Progenitor cell of endocrine pancreas (in vitro differentiated cells): ENCODE data around the gene MOBP. TPM values are rescaled to one million over a fixed set of nuclear protein-coding genes. Genes with fewer than 3 reads are reported as not detected.

Source experiments
- DNase-seq: peaks from one replicate; pipeline ENCODE4 v3.0.0; 2021; ENCODE audit warnings: low spot score; ENCODE audit not compliant: unreplicated experiment
- H3K27ac Mint-ChIP-seq: 2 replicates; pipeline ENCODE4 v1.8.0; 2021; ENCODE audit warnings: mild to moderate bottlenecking, moderate library complexity, mixed read lengths
- H3K27me3 Mint-ChIP-seq: 2 replicates; pipeline ENCODE4 v1.8.0; 2021; ENCODE audit warnings: mixed read lengths
- H3K36me3 Mint-ChIP-seq: 2 replicates; pipeline ENCODE4 v1.8.0; 2022; ENCODE audit warnings: mixed read lengths; ENCODE audit not compliant: insufficient read depth
- H3K4me1 Mint-ChIP-seq: 2 replicates; pipeline ENCODE4 v1.8.0; 2021; ENCODE audit warnings: low read depth, mixed read lengths
- H3K4me3 Mint-ChIP-seq: 2 replicates; pipeline ENCODE4 v1.8.0; 2021; ENCODE audit warnings: low read depth, mild to moderate bottlenecking, moderate library complexity, mixed read lengths
- H3K9me3 Mint-ChIP-seq: 2 replicates; pipeline ENCODE4 v1.8.0; 2021; ENCODE audit warnings: low read depth, mixed read lengths
- CTCF ChIP-seq: fragments of 200-600 bp; sonication (generic); IDR thresholded peaks from one replicate; pipeline ENCODE4 v1.5.0; 2021; ENCODE audit warnings: antibody characterized with exemption, mild to moderate bottlenecking; ENCODE audit not compliant: unreplicated experiment
- total RNA-seq: library from RNA; stranded (reverse); gene quantifications from 2 replicates; pipeline ENCODE4 v1.2.1, GENCODE V29; 2021

Gene MOBP
- total RNA-seq, 1 donor from 2014 or later, result not detected

- Mint-ChIP-seq H3K36me3 (no peaks in the 10 kb centered on the region), H3K27me3 (peaks cover 15% of the 10 kb centered on the region), H3K9me3 (no peaks in the 10 kb centered on the region), H3K4me1 (no peaks in the 10 kb centered on the region), H3K4me3 (no peak overlapping the region), H3K27ac (no peak overlapping the region)
- no peak for DNase-seq
- TF ChIP-seq CTCF, result no peak
Observed at GRCh38 chr3:39433642-39434041, 33.8 kb upstream of the MOBP start.

GRCh38 chr3:39434574-39434973, 32.9 kb upstream of the MOBP start:
- H3K36me3 Mint-ChIP-seq, result no peaks in the 10 kb centered on the region
- no peak overlapping the region for H3K4me3 Mint-ChIP-seq
- H3K27ac Mint-ChIP-seq, result no peak overlapping the region
- TF ChIP-seq CTCF, result no peak
- no peaks in the 10 kb centered on the region for H3K4me1 Mint-ChIP-seq
- H3K27me3 Mint-ChIP-seq, result peaks cover 14% of the 10 kb centered on the region
- DNase-seq, result no peak
- H3K9me3 Mint-ChIP-seq, result no peaks in the 10 kb centered on the region

GRCh38 chr3:39435006-39435748, 32.3 kb upstream of the MOBP start:
- TF ChIP-seq CTCF, result no peak
- no peak for DNase-seq
- H3K36me3 Mint-ChIP-seq, result no peaks in the 10 kb centered on the region
- no peak overlapping the region for H3K4me3 Mint-ChIP-seq
- no peaks in the 10 kb centered on the region for H3K9me3 Mint-ChIP-seq
- peaks cover 10% of the 10 kb centered on the region for H3K27me3 Mint-ChIP-seq
- no peaks in the 10 kb centered on the region for H3K4me1 Mint-ChIP-seq
- peak overlapping the region; percentile 44 for H3K27ac Mint-ChIP-seq

- no peak for TF ChIP-seq CTCF
- Mint-ChIP-seq H3K27ac (no peak overlapping the region), H3K27me3 (peaks cover 4% of the 10 kb centered on the region), H3K36me3 (no peaks in the 10 kb centered on the region), H3K4me1 (peaks cover 4% of the 10 kb centered on the region), H3K9me3 (no peaks in the 10 kb centered on the region), H3K4me3 (no peak overlapping the region)
- DNase-seq, result no peak
Observed at GRCh38 chr3:39438880-39439279, 28.6 kb upstream of the MOBP start.

GRCh38 chr3:39440316-39440715, 27.2 kb upstream of the MOBP start:
- no peak overlapping the region for H3K4me3 Mint-ChIP-seq
- TF ChIP-seq CTCF, result no peak
- no peak overlapping the region for H3K27ac Mint-ChIP-seq
- no peaks in the 10 kb centered on the region for H3K36me3 Mint-ChIP-seq
- no peaks in the 10 kb centered on the region for H3K9me3 Mint-ChIP-seq
- H3K4me1 Mint-ChIP-seq, result peaks cover 4% of the 10 kb centered on the region
- no peak for DNase-seq
- H3K27me3 Mint-ChIP-seq, result peaks cover 9% of the 10 kb centered on the region
